ENCODE measurements around the gene CHMP2A.

DNA sequence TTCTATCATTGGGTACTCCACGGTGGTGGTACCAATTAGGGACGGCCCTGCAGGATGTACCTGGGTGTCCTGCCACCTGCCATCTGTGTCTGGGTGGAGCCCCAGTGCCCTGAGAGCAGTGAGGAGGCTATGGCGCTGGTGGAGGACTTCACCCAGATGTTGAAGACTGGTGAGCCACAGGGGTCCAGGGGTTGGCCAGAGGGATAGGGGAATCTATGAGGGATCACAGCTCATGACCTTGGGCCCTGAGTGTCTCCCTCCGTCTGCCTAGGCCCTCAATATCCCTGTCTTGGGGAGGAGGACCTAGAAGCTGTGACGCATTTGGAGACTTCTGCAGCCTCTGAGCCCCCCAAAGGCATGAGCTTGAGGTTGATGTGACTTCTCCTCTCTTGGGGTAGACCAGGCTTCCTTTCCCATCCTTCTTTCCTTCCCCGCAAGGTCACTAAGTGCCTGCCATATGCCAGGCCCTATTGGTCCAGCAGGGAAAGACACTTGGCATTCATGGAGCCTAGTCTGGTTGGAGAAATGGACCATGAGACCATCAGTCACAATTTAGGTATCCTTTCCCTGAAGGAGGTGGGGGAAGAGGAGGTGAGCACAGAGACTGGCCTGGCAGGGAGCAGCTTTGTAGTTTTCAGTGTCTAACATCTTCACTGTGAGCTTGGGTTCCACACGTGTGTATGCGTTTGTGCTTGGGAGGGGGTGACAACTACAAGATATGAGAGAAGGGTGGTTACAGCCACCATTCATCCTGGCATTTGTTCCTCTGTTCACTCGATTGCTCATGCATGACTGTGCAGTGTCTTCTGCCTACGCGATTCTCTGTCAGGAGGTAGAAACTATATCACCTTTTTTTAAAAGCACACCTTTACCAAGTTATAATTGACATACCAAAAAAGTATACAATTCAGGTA lies 23.4 kb upstream of the CHMP2A start:
- TF ChIP-seq, protein P1, sequence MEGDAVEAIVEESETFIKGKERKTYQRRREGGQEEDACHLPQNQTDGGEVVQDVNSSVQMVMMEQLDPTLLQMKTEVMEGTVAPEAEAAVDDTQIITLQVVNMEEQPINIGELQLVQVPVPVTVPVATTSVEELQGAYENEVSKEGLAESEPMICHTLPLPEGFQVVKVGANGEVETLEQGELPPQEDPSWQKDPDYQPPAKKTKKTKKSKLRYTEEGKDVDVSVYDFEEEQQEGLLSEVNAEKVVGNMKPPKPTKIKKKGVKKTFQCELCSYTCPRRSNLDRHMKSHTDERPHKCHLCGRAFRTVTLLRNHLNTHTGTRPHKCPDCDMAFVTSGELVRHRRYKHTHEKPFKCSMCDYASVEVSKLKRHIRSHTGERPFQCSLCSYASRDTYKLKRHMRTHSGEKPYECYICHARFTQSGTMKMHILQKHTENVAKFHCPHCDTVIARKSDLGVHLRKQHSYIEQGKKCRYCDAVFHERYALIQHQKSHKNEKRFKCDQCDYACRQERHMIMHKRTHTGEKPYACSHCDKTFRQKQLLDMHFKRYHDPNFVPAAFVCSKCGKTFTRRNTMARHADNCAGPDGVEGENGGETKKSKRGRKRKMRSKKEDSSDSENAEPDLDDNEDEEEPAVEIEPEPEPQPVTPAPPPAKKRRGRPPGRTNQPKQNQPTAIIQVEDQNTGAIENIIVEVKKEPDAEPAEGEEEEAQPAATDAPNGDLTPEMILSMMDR (IDR thresholded peaks at IDR 0.05) = no peak
- TF ChIP-seq POLR2A (IDR thresholded peaks at IDR 0.05) = no peak

Measured in uterus (tissue), 2 donors.